Stimulated activated CD8-positive, alpha-beta memory T cell treated with anti-CD3 and anti-CD28 coated beads, Interleukin-7, amount 100 ng/mL, for 48 hours (primary cell): ENCODE measurements around the gene NAXE.
"Not testable (repeated sequence)": the region's sequence is repeated elsewhere in the genome, so short reads cannot be mapped to it uniquely, and the experiment has no call there.

Experiments used
- DNase-seq, 2 donors: peaks; one replicate each; pipeline ENCODE4 v3.0.0-alpha.2; 2020; ENCODE audit warnings: low read depth in 1 of 2; ENCODE audit errors: extremely low read depth in 1 of 2

NAXE gene

DNA sequence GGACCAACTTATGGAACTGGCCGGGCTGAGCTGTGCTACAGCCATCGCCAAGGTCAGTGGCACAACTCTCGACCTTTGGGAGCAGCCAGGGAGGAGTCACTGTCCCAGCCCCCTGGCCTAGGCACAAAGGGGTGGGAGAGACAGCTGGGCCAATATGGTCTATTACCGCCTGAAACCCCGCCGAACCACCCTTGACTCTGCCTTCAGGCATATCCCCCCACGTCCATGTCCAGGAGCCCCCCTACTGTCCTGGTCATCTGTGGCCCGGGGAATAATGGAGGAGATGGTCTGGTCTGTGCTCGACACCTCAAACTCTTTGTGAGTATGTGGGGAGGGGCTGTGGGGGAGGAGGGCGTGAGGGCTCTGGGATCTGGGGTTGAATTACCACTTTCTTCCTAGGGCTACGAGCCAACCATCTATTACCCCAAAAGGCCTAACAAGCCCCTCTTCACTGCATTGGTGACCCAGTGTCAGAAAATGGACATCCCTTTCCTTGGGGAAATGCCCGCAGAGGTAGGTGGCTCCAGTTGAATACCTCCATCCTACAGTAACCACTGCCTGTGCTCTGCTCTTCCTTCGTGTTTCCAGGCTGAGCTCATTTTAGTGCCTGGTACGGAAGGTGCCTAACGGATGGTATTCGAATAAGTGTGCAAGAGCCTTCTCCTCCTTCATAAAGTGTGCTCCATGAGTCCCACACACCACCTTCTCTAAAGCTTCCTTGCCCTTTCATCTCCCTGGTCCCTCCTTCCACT lies 758 bp downstream of the NAXE start:
- no peak for DNase-seq

DNA sequence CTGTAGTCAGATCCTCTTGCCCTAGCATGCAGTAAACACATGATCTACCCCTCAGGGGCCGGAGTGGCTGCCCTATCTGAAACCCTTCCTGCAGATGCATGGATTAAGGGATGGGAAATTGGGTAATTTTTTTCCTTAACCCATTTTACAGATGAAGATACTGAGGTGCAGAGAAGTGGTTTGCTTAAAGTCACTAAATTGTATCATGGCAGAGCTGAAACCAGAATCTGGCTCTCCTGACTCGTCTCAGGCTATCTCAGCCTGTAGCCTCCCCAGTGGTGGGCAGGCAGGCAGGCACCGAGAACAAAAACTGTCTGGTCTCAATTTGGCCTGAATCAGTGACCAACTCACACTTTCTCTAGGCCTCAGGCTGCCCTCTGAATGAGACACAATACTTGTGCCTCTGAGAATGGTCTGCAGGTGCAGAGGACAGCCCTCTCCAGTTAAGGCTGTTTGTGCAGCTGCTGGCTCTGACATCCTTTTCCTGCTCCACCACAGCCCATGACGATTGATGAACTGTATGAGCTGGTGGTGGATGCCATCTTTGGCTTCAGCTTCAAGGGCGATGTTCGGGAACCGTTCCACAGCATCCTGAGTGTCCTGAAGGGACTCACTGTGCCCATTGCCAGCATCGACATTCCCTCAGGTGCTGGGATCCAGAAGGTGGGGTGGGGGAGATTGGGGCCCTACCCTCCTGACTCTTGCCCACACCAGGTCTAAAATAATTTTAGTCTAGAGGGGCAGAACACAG lies 1.5 kb downstream of the NAXE start:
- no peak for DNase-seq

DNA sequence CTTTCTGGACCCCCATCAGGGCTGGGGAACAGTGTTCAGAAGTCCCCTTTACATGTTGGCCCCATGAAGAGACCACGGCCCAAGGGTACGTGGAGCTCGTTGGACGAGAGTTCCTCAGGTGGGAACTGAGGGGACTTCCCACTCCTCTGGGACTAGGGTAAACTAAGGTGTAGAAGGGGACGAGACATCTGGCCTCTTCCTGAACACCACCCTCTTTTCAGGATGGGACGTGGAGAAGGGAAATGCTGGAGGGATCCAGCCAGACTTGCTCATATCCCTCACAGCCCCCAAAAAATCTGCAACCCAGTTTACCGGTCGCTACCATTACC lies 2.0 kb downstream of the NAXE start:
- no peak for DNase-seq

DNA sequence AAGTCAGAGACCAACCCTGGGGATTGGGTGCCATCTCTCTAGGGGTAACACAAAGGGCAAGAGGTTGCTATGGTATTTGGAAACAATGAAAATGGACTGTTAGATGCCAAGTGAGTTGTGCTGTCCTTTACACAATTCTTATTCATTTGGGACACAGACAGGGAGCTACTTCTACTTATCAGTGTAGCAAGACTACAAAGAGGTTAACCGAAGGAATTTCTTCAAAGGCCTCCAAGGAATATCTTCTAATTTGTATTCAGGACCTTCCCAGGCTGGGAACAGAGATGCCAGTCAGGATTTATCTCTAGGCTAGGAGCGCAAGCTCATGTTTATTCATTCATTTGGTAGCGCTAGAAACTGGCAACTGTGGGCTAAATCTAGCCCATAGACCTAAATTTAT lies 2.6 kb downstream of the NAXE start:
- no peak for DNase-seq

DNA sequence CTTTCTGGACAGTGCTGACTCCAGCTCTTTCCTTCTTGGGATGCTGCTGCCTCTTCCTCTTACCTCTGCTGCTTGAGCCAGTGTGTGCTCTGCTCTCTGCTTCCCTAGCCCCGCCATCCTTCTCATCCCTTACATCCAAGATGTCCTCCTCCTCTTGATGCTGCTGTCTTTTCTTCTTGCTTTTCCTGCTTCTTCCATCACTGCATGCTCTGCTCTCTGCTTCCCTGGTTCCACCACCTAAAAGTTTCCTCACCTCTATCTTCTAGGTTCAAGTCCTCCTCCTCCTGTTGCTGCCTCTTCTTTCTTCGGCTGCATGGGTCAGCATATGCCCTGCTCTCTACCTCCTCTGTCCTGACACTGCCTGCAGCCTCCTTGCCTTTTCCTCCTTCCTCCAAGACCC lies 3.4 kb downstream of the NAXE start:
- DNase-seq, result no peak

DNA sequence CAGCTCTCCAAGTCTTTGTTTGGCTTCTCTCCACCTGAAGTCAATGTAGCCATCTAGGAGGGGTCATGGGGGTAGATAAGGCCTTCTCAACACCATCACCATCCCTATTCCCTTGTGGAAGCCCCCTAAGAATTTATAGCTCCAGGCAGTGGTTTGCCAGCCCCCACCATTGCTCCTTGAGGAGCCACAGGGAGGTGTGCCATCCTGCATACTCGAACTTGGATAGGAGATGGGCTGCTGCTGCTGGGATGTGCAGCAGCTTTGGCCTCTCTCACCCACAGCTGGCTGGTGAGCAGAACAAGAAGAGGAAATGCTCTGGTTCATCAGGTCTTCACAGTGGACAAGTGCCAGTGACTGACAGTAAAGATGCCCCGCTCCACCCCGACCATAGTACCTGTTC lies 4.8 kb downstream of the NAXE start:
- DNase-seq, result no peak

DNA sequence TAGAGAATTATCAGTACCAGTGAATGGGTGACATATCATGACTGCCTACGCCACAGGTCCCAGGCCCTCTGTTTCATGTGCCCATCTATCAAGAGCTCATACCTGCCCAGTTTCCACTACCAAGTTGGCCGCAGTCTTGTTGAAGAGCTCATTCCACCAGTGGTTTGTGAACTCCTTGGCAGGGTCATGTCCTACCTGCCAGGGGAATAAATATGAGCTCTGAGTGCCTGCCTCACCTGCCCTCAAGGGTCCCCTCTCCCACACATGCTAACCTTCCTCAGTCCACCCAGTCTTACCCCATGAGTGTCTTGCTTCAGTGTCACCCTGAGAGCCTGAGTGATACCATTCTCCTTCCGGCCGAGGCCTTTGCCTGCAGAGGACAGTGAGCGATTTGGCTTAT lies 6.5 kb downstream of the NAXE start:
- no peak for DNase-seq

DNA sequence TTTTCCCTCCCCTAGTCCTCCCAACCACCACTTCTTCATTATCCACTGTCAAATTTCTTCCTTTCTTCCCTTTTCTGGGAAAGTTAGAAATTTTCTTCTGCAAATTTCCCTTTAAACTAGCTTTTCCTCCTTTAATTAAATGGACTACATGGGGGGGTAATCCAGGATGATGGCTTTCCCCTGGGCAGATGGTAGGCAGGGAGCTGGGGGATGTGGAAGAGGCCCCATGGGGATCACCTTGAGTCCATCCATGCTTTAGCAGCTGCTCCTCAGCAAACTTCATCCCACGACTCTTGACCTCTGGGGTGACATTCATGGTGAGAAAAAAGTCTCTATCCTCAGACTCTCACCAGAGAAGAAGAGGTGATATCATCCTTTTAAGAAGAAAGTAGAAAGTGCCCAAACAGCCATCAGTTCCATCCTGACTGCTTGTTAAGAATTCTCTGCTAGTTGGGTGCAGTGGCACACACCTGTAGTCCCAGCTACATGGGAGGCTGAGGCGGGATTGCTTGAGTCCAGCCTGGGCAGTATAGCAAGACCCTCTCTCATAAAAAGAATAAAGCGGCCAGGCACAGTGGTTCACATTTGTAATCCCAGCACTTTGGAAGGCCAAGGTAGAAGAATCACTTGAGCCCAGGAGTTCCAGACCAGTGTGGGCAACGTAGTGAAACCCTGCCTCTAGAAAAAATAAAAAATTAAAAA lies 7.3 kb downstream of the NAXE start:
- DNase-seq, result no peak

DNA sequence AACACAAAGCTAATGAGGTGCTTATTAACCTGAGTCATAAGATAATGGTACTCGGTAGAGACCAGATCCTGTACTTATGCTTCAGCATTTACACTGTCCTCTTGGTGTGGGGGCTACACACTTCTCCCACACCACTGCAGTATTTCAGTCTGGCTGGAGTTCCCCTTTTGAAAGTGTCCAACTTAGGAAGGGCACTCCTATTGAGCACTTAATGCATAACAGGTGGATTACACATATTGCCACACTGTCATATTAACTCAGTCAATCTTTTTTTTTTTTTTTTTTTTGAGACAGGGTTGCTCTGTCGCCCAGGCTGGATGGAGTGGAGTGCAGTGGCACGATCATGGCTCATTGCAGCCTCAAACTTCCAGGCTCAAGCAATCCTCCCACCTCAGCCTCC lies 8.2 kb downstream of the NAXE start:
- DNase-seq, result no peak

DNA sequence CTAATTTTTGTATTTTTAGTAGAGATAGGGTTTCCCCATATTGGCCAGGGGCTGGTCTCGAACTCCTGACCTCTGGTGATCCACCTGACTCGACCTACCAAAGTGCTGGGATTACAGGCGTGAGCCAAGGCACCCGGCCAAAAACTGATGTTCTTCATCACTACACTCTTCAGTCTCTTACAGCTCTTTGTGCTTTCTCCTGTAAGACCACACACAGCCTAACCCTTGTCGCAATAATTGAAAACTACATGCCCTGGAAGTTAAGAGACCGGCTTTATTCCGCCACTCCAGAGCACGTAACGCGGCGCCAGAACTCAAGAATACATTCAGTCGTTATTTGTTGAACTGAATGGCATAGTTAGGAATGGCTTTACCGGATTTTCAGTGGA lies 9.2 kb downstream of the NAXE start:
- DNase-seq, result no peak

DNA sequence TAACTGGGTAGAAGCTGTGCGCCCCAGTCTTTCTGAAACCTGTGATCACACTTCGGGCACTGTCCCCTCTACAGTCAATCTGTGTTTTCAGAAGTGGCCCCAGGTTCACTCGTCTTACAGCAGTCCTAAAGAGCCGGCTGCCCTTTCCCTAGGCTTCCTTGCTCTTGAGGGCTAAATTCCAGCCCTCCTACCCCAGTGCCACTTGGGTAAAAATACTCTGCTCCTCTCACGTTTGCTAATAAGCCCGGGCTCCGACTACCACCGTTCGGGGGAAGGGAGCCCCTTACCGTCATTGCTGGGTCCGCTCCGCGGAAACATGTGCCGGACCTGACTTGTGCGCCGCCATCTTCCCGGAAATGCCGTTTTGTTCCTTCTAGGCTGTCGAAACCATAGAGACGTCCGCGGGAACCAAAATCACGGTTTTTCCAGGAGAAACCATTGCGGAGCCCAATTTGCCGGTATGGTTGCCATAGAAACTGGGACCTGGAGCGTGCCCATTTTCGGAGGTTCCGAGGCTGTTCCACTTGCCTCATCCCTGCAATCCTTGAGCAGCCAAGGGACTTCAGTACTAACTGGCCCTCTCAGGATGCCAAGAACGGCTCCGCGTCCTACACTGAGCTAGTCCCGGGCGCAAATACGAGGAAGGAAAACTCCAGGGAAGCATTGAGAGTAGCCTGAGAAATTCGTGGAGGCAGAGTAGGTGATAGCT lies 9.7 kb downstream of the NAXE start, which contains the start of gene GPATCH4:
TSS of gene GPATCH4 (minus strand) at position 358 of the 709 bp plus-strand sequence.
- peak; percentile 60 to 74 for DNase-seq

DNA sequence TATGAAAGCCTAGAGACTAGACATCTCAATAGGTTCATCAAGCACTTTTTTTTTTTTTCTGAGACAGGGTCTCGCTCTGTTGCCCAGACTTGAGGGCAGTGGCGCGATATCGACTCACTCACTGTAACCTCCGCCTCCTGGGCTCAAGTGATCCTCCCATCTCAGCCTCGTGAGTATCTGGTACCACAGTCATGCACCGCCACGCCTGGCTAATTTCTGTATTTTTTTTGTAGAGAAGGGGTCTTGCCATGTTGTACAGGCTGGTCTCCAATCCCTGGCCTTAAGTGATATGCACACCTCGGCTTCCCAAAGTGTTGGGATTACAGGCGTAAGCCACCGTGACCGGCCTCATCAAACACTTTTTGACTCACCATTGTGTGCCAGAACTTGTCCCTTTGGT lies 10.3 kb downstream of the NAXE start:
- DNase-seq, result no peak

DNA sequence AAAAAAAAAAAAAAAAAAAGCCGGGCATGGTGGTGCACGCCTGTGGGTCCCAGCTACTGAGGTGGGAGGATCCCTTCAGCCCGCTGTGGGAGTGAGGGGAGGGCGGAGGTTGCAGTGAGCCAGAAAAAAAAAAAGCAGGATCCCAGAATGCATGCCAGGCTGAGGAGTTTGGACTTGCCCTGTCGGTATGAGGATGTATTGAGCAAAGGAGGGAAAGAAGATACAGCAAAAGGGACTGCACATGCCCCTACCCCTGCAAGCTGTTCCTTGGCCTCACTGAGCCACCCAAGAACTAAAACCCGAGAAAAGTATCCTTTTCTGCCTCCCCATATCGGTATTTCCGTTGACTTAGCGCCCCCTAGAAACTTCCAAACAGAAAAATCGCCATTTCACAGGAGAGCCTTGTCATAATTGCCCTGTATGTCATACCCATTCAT lies 11.0 kb downstream of the NAXE start:
- DNase-seq, result no peak

DNA sequence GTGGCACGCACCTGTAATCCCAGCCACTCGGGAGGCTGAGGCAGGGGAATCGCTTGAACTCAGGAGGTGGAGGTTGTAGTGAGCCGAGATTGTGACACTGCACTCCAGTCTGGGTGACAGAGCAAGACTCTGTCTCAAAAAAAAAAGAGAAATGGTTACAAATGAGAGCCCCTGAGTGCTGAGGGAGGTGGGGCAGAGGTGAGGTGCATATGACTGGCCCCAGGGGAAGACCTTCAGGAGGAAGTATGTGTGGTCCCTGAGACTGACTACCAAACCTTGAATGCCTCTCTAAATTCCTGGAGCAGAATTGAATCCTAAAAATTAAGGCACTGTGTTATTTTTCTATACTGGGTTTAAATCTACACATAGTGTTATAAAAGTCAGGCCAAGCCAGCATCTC lies 15.8 kb downstream of the NAXE start:
- not testable (repeated sequence) for DNase-seq

DNA sequence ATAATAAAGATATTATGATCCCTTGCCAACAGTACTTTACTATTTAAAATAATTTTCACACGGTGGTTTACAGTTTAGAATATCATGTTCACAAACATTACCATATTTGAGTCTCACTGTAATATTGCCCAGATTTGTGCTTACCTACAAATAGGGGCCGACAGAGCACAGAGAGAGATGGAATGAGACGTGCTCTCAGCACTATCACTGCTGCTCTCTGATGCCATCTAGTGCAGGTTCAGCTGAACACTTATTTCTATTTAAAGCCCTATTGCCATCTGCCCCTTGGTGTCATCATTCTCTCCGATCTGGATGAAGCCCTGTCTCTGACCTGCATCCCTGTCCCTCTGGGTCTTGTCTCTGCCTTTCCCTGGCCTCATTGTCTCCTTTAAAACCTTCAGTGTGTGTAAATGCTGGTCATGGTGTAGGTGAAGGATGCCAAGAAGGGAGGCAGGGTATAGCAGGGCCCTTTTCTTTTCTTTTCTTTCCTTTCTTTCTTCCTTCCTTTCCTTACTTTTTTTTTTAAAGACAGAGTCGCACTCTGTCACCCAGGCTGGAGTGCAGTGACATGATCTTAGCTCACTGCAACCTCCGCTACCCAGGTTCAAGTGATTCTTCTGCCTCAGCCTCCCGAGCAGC lies 16.6 kb downstream of the NAXE start:
- DNase-seq, result peak in 1 of 2 donors; percentile 49

DNA sequence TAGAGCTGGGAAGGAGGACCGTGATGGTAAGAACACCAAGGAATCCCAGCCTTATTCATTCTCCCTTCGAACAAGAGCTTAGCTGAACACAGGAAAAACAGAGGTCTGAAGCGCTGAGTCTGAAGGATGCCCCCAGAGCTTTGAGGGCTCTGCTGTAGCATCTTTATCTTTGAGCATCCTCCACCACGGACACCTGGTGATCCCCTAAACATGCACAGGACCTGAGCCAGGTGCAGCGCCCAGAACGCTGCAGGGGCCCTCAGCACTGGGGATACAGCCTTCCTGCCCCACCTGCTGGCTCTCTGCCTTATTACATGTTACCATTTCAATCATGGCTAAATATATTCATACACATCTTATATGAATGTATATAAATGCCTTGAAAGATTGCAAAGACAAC lies 17.4 kb downstream of the NAXE start:
- DNase-seq, result peak in 1 of 2 donors; percentile 38

DNA sequence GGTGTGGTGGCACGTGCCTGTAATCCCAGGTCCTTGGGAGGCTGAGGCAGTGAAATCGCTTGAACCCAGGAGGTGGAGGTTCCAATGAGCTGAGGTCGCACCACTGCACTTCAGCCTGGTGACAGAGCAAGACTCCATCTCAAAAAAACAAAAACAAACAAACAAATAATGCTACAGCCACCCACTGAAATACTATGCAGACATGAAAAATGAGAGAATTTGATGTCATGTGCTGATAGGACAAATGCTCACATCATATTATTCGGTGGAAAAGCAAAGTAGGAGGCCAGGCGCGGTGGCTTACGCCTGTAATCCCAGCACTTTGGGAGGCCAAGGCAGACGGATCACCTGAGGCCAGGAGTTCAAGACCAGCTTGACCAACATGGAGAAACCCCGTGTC lies 18.5 kb downstream of the NAXE start:
- DNase-seq, result not testable (repeated sequence)

DNA sequence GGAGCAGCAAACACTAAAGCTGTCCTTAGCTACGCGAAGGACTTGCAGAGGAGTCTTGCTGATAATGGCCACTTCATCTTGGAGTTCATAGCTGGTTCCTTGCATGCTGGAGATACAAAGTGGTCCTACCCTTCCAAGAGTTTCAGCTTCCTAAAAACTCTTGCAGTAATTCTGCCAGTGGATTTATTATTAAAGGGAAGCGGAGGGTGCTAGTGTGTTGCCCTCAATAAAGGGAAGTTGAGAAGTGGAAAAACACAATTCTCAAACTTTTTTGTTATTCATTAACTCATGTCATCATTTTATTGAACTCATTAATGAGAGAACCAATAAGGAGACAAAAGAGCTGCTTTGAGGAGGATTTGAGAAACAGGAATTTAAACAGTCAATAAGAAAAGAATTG lies 21.1 kb downstream of the NAXE start:
- no peak for DNase-seq

DNA sequence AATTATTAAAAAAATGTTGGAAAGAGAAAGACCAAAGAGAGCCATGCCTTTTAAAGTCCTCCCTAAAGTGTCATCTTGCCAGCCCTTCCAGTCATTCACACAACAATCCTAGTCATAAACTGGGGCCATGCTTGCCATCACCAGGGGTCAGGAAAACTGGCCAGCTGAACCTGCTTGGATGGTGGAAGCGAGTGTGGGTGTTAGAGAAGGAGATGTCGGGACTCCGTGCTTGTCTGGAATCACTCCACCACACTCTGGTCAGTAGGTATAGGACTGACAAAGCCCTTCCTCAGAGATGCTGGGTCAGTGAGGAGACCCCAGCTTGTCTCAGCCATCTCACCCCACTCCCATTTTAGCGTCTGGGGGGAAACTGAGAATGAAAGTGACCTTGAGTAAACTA lies 24.4 kb downstream of the NAXE start:
- DNase-seq, result no peak

DNA sequence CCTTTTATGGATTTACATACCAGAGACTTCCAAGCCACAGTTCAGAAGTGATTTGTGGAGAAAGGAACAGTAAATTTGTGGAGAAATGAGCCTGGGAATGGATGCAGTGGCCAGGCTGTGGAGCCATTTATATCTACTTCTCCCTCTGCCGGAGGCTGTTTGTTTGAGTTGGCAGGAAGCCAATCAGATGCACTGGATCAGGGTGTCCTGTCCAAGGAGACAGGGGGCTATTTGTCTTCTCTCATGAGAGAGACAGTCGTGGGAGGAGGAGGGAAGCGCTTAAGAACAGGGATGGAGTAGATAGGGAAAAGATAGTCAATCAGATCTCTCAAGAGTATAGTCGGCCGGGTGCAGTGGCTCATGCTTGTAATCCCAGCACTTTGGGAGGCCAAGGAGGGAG lies 24.9 kb downstream of the NAXE start:
- no peak for DNase-seq
